Effector CD8-positive, alpha-beta T cell (primary cell): ENCODE data around the gene TRMU.

ENCODE experiments used
- DNase-seq: peaks from one replicate; lab custom pipeline; 2025; lab: John Stamatoyannopoulos, UW

TRMU gene

GRCh38 chr22:46355996-46356471 lies 20.5 kb downstream of the TRMU start:
- DNase-seq: no peak

GRCh38 chr22:46356496-46357480 lies 21.3 kb downstream of the TRMU start:
- DNase-seq: no peak

GRCh38 chr22:46357711-46358520 lies 22.4 kb downstream of the TRMU start:
- no peak for DNase-seq

- no peak for DNase-seq
These were observed 23.3 kb downstream of the TRMU start for GRCh38 chr22:46358766-46359165.

GRCh38 chr22:46359362-46359761 lies 23.8 kb downstream of the TRMU start:
- no peak for DNase-seq

- no peak for DNase-seq
These were observed 24.6 kb downstream of the TRMU start for GRCh38 chr22:46360097-46360496.

- no peak for DNase-seq
These were observed 25.4 kb downstream of the TRMU start for GRCh38 chr22:46360891-46361290.

- DNase-seq: no peak
These were observed 26.3 kb downstream of the TRMU start for GRCh38 chr22:46361826-46362202.

- no peak for DNase-seq
These were observed 26.9 kb downstream of the TRMU start for GRCh38 chr22:46362203-46362933.

- DNase-seq: no peak
These were observed 27.5 kb downstream of the TRMU start for GRCh38 chr22:46362934-46363515.

- DNase-seq: no peak
These were observed 28.3 kb downstream of the TRMU start for GRCh38 chr22:46363611-46364321.

- no peak for DNase-seq
These were observed 29.0 kb downstream of the TRMU start for GRCh38 chr22:46364341-46365165.

- no peak for DNase-seq
These were observed 29.7 kb downstream of the TRMU start for GRCh38 chr22:46365166-46365624.

- no peak for DNase-seq
These were observed 30.8 kb downstream of the TRMU start for GRCh38 chr22:46366327-46366731.

- no peak for DNase-seq
These were observed 31.5 kb downstream of the TRMU start for GRCh38 chr22:46366801-46367706.

GRCh38 chr22:46367707-46368191 lies 32.2 kb downstream of the TRMU start:
- peak; percentile 43 for DNase-seq

GRCh38 chr22:46368422-46368821 lies 32.9 kb downstream of the TRMU start:
- DNase-seq: no peak

- DNase-seq: no peak
These were observed 33.6 kb downstream of the TRMU start for GRCh38 chr22:46368871-46369715.
